Liver (tissue), 3 donors: ENCODE measurements around the gene PDZD8.

Source experiments
- CTCF ChIP-seq: fragments of 150-350 bp; IDR thresholded peaks from 2 replicates; pipeline ENCODE4 v1.5.1; 2017; ENCODE audit warnings: improper control_type of control experiment, low read depth, low read length; ENCODE audit not compliant: missing input control
- GABPA ChIP-seq, 2 donors: IDR thresholded peaks in 1 of 2; conservative IDR thresholded peaks in 1 of 2; 2 replicates each; pipeline ENCODE4 v1.6.1; 2016; ENCODE audit warnings: antibody characterized with exemption in 2 of 2, mild to moderate bottlenecking in 1 of 2, moderate library complexity in 1 of 2
- MAX ChIP-seq: IDR thresholded peaks from 2 replicates; pipeline ENCODE4 v1.6.1; 2016; ENCODE audit warnings: antibody characterized with exemption
- ZBTB33 ChIP-seq: IDR thresholded peaks from 2 replicates; pipeline ENCODE4 v1.6.1; 2016; ENCODE audit warnings: antibody characterized with exemption
- donor health status: healthy.
- donor health status: healthy.

GRCh38 chr10:117266812-117267211 is 108.4 kb downstream of the PDZD8 start:
- TF ChIP-seq GABPA (IDR thresholded peaks at IDR 0.05 in 1 of 2, conservative IDR thresholded peaks at IDR 0.05 in 1 of 2) (no peak), MAX (no peak), ZBTB33 (no peak), CTCF (no peak)
